HG02610 (cell line): ENCODE data around the gene CARS2.
A peak's percentile ranks its signal among the peaks of the same experiment; 100 is the strongest.
"Not testable (repeated sequence)": the region's sequence is repeated elsewhere in the genome, so short reads cannot be mapped to it uniquely, and the experiment has no call there.

Experiments
- ATAC-seq: cut with Tn5 transposase; IDR thresholded peaks from one replicate; pipeline ENCODE4 v1.9.1; 2021; ENCODE audit warnings: mild to moderate bottlenecking, moderate library complexity; ENCODE audit not compliant: unreplicated experiment

Gene CARS2

DNA sequence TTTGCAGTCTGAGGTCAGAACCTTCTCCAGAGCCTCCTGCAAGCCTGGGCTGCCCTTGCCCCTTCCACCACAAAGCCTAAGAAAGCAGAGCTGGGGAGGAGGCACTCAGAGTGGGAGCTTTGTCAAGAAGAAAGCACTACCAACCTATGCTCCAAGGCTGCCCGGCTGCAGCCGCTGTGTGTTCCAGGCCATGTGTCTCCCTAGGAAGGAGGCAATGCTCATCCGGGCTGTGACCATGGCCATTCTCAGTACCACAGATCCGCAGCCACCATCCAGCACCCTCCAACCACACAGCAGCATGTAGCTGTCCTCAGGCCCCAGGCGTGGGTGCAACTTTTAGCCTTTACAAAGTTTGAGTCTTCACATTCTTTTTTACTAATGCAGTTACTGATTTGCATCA is 22.0 kb downstream of the CARS2 start:
- ATAC-seq, result no peak

DNA sequence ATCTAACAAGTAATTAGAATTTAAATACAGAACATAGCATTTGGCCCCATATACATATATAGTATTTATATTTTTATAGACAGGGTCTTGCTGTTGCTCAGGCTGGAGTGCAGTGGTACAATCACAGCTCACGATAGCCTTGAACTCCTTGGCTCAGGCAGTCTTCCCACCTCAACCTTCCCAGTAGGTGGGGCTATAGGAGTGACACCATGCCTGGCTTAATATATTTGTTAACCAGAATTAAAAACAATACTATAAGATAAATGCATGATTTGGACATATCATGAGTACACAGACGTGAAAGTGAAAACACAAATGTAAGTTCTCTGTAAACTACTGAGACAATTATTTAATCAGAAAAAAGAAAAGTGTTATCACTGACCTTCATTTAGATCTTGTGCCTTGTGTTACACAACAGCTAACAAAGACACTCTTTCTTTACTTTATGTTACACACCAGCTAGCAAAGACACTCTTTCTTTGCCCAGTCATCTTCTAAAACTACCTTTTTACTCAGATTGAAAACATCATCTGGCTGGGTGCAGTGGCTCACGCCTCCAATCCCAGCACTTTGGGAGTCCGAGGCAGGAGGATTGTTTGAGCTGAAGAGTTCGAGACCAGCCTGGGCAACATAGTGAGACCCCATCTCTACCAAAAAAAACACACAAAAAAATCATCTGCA is 22.6 kb downstream of the CARS2 start:
- ATAC-seq, result no peak

DNA sequence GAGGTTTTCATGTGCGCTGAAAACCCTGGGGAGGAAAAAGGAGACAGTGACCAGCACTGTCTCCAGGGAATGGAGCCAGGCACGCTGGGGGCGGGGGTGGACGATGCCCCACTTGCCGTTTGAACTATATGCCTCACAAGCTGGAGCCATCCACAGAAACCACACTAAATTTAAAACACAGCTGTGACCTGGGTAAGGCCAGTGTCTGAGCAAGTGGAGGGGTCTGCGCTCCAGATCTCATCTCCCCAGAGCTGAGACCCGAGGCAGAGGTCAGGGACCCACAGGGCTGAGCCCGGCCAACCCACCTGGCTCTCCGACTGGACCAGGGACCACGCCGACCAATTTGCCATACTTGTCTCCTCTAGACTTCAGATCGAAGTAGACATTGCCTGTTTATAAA is 23.2 kb downstream of the CARS2 start:
- no peak for ATAC-seq

DNA sequence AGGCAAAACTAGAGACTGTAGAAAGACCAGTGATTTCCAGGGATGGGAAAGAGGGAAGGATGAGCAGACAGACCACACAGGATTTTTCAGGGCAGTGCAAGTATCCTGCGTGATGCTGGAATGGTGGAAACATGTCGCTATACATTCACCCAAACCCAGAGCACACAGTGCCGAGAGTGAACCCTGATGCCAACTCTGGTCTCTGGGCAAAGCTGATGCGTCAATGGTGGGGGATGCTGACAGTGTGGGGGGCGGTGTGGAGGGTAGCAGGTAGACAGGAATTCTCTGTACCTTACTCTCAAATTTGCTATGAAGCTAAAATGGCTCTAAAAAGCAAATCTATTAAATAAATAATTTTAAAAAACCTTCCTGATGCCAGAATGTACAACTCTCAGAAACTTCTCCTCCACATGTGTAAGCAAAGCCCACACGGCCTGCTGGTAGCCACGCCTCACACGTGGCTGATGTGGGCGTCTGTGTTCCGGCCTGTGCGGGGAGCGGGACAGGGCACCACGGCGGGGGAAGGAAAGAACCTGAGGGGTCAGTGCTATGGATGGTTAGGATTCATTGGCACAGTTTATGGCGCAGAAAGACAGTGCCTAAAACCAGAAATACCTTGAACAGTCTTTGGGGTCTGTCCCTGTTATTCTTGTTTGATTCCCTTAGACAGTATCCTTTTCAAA is 23.9 kb downstream of the CARS2 start:
- ATAC-seq, result no peak

DNA sequence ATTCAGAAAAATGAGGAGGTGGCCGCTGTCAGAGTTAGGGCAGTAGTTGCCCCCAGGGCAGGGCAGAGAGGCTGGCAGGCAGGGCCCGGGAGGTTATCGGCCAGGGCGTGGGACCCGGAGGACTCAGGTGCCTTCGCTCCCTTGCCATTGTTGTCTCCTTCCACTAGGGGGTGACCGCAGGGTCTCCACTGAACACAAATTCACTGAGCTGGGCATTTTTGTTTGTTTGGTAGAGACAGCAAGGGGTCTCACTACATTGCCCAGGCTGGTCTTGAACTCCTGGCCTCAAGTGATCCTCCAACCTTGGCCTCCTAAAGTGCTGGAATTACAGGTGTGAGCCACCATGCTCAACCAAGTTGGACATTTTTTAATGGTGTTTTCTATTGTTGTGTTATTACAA is 25.1 kb downstream of the CARS2 start:
- no peak for ATAC-seq

DNA sequence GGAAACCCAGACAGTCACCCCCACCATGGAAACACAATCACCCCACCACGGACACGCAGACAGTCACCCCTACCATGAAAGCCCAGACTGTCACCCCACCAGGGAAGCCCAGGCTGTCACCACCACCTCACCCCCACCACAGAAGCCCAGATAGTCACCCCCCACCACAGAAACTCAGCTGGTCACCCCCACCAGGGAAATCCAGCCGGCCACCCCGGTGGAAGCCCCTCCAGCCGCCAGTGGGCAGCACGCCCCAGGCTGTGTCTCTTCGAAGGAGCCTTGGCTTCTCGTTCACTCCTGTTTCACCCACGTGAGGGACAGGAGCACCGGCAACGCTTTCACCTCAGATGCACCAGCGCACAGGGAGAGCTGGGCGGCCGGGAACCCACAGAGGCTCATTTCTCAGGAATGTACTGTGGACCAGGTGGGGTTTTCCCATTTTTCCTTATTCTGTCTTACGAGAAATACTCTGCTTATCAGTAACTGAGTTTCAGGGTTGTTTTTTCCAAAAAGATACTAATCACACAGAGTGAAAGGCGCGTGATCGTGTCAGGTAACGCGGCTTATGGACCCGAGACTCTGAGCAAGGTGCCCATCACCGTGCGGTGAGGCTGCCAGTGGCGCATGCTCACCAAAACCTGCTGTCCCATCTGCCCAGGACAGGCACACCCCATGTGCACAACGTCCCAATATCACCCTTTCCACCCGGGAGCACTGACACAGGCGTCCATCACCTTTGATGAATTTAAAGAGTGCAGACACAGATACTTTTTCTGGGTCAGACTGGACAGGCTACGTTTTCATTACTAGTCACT is 28.0 kb downstream of the CARS2 start:
- ATAC-seq, result no peak

DNA sequence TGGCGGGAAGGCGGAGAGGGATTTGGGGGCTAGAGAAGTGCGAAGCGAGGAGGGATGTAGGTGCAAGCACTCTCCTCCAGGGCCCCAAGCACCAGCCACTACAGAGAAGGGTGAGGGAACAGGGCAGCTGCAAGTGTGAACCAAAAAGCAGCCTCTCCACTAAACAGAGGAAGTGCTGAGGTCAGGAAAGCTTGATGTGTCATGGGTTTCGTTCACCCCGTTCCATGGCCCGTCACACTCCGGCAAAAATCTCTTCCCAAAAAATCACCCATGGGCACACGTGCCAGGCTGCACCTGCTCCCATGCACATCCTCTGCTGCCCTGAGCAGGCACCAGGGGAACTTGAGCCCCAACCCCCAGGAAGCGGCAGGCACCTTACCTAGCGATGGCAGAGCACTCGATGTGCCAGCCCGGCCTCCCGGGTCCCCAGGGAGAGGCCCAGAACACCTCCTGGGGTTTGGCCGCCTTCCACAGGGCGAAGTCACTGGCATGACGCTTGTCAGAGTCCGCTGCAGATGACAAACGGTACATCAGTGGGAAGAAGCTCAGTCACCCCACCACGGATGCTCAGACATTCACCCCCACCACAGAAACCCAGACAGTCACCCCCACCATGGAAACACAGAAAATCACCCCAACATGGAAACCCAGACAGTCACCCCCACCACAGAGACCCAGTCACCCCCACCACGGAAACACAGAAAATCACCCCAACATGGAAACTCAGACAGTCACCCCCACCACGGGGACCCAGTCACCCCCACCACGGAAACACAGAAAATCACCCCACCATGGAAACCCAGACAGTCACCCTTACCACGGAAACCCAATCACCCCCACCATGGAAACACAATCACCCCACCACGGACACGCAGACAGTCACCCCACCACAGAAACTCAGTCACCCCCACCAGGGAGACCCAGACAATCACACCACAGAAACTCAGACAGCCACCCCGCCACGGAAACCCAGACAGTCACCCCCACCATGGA is 29.0 kb downstream of the CARS2 start:
- ATAC-seq, result peak; percentile 73

DNA sequence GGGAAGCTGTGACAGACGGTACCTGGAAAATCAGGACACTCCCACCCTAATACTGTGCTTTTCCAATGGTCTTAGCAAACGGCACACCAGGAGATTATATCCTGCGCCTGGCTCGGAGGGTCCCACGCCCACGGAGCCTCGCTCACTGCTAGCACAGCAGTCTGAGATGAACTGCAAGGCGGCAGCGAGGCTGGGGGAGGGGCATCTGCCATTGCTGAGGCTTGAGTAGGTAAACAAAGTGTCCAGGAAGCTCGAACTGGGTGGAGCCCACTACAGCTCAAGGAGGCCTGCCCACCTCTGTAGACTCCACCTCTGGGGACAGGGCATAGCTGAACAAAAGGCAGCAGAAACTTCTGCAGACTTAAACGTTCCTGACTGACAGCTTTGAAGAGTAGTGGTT is 36.1 kb downstream of the CARS2 start:
- not testable (repeated sequence) for ATAC-seq

DNA sequence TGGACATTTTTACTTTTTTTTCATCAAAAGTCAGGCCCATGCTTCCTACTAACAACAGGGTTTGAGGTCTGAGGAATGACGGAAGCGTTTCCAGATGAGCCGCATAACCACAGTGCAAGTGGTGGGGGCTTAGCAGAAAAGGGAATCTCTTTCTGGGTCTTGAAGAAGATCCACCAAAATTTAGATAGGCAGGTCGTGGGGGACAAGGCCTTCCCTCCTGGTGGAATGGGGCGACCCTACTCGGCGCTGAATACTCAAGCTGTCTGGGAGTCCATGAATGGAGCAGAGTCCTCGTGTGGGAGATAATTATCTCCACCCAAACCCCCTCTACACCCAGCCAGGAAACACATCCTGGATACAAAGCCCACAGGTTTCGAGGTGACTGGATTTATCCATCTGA is 36.9 kb downstream of the CARS2 start:
- ATAC-seq, result no peak

DNA sequence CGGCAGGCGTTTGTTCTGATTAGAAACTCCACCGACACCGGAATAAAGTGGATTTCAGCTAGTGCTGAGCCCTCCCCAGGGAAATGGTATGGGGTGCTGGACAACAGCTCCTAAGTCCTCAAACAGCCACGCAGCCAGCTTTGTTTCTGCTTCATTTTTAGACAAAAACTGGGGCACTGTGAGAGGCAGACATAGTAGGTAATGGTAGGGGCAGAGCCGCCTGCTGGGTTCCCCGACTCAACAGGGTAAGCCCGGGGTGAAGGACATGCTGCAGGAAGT is 39.7 kb downstream of the CARS2 start:
- no peak for ATAC-seq

DNA sequence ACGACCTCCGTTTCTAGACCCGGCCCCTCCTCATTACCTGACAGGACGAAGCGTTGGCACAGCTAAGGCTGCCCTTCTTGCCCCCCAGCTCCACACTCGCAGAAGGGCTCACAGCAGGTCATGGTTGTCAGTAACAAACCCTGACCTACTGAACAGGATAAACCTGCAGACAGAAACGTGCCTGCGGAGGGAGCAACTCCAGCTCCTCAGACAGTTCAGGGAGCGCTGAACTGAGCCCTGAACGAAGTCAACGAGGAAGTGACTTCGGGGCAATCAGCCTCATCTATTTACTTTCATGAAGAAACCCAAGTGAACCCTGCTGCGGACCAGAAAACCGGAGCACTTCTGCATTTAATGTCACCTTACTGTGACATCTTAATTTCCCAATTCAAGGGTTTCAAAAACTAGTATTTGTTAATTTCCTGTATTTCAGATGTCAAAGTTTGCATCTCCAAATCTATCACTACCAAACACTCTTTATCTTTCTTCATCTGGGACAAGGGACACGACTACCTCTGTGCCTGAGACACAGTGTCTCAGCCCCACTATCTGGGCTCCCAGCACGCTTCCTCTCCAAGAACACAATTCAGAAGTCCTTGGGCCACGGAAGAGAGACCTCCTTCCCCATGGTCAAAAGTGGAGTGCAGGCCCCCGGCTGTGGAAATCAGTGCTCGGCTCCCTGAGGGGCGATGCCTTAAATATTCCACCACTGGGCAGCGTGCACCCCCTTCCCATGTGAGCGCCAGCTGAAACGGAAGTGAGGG is 40.2 kb downstream of the CARS2 start:
- no peak for ATAC-seq

DNA sequence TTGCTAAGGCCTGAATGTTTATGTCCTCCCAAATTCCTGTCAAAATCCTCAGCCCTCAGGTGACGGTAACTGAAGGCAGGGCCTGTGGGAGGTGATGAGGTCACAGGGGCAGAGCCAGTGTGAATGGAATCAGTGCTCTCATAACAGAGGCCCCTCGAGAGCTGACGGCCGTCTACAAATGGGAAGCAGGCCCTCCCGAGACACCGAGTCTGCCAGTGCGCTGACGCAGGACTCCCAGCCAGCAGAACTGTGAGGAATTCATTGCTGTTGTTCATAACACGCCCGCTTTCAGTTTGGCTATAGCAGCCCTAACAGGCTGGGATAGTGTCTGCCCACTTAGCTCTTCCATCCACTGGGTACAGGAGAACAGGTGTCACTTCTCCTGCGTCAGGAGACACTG is 41.2 kb downstream of the CARS2 start:
- ATAC-seq, result no peak

DNA sequence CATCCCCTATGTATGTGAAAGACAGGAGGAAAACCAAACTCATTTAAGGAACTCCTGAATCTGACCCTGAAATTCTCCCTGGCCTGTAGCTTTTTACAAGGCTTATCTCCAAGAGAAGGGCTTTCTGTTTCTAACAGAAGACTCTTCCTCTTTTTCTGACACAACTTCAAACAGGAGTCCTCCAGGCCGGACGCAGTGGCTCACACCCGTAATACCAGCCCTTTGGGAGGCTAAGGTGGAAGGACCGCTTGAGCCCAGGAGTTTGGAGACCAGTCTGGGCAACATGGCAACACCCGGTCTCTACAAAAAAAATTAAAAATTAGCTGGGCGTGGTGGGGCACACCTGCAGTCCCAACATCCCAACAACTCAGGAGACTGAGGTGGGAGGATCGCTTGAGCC is 41.9 kb downstream of the CARS2 start:
- no peak for ATAC-seq

DNA sequence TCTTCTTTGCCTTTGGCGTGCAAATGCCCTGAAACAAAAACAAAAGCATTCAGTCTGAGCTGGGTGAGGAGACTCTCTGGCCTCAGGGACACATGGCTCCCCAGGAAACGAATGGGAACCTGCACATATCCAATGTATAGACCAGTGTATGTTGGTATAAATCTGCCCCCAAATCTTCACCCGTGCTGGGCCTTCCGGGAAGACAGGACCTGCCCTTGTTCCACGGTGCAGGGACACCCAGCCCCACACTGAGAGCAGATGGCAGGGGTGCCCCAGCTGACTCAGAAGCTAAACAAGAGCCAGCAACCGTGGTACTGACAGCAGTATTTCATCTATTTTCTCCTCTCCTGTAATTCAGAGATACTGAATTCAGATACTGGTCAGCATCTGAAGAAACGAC is 42.4 kb downstream of the CARS2 start:
- no peak for ATAC-seq

DNA sequence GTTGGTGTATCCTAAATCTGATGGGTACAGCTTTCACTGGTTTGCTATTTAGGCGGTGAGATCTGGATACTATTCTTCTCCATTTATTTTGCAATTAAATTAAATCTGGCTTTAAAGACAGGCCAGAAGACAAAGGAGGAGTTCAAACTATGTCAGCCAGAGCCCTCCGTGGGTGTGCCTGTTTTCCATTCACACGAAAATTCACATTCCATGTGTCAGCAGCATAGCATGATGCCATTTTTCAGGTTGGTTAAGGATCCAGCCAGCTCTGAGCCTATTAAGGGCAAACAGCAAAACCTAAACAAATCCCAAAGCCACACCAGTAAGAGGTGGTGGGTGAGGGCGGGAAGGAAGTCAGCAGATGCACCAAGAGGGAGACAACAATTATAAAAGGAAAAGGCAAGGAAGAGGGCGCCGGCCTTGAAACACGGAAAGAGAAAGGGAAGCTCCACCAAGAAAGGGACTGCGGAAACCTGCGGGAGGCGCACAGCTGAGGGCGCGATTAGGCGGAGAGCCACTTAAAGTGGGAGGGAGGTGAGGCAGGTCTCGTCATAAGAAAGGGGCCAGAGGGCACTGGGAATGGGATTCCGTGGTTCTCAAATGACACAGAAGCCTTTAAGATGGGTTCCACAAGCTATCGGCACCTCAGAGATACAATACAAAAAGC is 43.0 kb downstream of the CARS2 start:
- ATAC-seq, result no peak

DNA sequence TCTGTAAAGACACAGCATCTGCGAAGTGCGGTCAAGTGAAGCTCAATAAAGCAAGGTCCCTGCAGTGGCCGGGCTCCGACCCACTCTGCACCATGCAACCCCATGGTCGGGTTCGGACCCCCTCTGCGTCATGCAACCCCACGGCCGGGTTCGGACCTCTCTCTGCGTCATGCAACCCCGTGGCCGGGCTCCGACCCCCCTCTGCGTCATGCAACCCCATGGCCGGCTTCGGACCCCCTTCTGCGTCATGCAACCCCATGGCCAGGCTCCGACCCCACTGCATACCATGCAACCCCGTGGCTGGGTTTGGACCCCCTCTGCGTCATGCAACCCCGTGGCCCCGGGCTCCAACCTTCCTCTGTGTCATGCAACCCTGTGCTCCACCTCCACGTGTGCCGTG is 43.8 kb downstream of the CARS2 start:
- no peak for ATAC-seq

DNA sequence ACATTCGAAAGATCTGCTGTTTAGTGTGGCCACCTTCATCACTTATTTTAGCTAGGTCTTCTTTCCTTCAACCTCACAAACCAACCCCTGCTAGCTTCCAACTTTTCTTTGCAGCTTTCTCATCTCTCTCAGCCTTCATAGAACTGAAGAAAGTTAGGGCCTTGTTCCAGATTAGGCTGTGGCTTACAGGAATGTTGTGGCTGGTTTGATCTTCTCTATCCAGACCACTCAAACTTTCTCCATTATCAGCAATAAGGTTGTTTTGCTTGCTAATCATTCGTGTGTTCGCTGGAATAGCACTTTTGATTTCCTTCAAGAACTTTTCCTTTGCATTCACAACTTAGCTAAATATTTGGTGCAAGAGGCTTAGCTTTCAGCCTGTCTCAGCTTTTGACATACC is 44.7 kb downstream of the CARS2 start:
- ATAC-seq, result no peak

DNA sequence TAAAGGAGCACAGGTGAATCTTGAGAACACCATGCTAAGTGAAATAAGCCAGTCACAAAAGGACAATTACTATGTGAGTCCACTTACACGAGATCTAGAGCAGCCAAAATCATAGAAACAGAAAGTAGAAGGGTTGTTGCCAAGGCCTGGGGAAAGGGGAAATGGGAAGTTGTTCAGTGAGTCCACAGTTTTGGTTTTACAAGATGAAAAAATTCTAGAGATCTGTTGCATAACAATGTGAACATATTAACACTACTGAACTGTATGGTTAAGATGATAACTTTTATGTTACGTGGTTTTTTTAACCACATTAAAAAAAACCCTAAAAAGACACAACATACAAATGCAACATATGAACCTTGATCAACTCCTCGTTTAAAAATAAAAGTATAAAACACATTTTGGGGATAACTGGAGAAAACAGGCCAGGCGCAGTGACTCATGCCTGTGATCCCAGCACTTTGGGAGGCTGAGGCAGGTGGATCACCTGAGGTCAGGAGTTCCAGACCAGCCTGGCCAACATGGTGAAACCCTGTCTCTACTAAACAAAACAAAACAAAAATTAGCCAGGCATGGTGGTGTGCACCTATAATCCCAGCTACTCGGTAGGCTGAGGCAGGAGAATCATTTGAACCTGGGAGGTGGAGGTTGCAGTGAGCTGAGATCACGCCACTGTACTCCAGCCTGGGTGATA is 47.6 kb downstream of the CARS2 start:
- peak; percentile 91 for ATAC-seq

DNA sequence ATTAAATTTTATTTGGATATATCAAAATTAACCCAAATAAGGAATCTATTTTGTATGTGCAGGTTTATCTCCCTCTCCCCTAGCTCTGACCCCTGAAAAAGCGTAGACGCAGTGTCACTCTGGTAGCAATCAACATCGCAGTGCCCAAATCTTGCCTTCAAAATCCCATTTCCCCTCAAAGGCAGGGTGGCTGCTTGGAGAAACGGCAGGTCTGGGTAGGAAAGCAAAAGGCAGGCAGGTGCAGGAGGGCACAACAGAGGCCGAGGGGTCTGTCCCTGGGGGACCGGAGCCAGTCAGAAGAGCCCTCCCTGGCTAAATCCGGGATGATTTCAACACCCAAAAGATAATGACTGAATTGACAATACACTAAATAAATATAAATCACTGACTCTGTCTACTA is 48.7 kb downstream of the CARS2 start:
- ATAC-seq, result no peak
